Activated CD8-positive, alpha-beta memory T cell treated with anti-CD3 and anti-CD28 coated beads, Interleukin-2, amount 10 ng/mL, durations not matched to agents 7 days and 5 days (primary cell): ENCODE data around the gene EXOSC7. TPM values are rescaled to one million over a fixed set of nuclear protein-coding genes. Genes with fewer than 3 reads are reported as not detected.
A peak's percentile ranks its signal among the peaks of the same experiment; 100 is the strongest.

Experiments
- ATAC-seq: fragments of 150-1000 bp; cut with Tn5 transposase; one replicate; pipeline ENCODE4 v1.10.0; 2021; ENCODE audit warnings: moderate library complexity
- CTCF ChIA-PET: fragments of 350-600 bp; sonication (Branson Sonifier 250); formaldehyde crosslinking; loops from one replicate; lab custom pipeline; 2021; ENCODE audit warnings: antibody characterized with exemption; lab: Charles Lee
- DNase-seq: peaks from one replicate; pipeline ENCODE4 v3.0.0-alpha.2; 2020
- H3K27ac Mint-ChIP-seq: one replicate; pipeline ENCODE4 v1.8.0; 2021; ENCODE audit warnings: mild to moderate bottlenecking, mixed read lengths
- H3K27me3 Mint-ChIP-seq: one replicate; pipeline ENCODE4 v1.8.0; 2021; ENCODE audit warnings: mixed read lengths
- H3K36me3 Mint-ChIP-seq: one replicate; pipeline ENCODE4 v1.8.0; 2021; ENCODE audit warnings: mild to moderate bottlenecking, mixed read lengths
- H3K4me1 Mint-ChIP-seq: one replicate; pipeline ENCODE4 v1.8.0; 2021; ENCODE audit warnings: mixed read lengths
- H3K4me3 Mint-ChIP-seq: one replicate; pipeline ENCODE4 v1.8.0; 2021; ENCODE audit warnings: mild to moderate bottlenecking, moderate library complexity, mixed read lengths
- H3K9me3 Mint-ChIP-seq: one replicate; pipeline ENCODE4 v1.8.0; 2022; ENCODE audit warnings: low read depth, mixed read lengths
- total RNA-seq, 2 experiments: library from RNA; stranded (reverse); gene quantifications; one replicate each; pipeline ENCODE4 v1.2.3, GENCODE V29; 2021

EXOSC7 gene
- total RNA-seq, 2 experiments from 2014 or later: 51.3 to 66.1 TPM

GRCh38 chr3:44950275-44950734 is 25.7 kb upstream of the EXOSC7 start:
- Mint-ChIP-seq H3K4me1 (peaks cover 4% of the 10 kb centered on the region), H3K36me3 (peaks cover 4% of the 10 kb centered on the region), H3K4me3 (no peak overlapping the region), H3K27ac (no peak overlapping the region), H3K9me3 (no peaks in the 10 kb centered on the region), H3K27me3 (no peaks in the 10 kb centered on the region)
- ATAC-seq (no peak), DNase-seq (no peak)
- CTCF ChIA-PET: no interaction called here

- H3K27ac Mint-ChIP-seq: no peak overlapping the region
Observed at GRCh38 chr3:44952689-44953088, 23.4 kb upstream of the EXOSC7 start.

GRCh38 chr3:44954304-44954703 is 21.7 kb upstream of the EXOSC7 start:
- CTCF ChIA-PET: no interaction called here
- no peak for ATAC-seq
- Mint-ChIP-seq H3K27me3 (no peaks in the 10 kb centered on the region), H3K27ac (no peak overlapping the region), H3K36me3 (peaks cover 9% of the 10 kb centered on the region), H3K4me1 (peaks cover 9% of the 10 kb centered on the region), H3K9me3 (no peaks in the 10 kb centered on the region), H3K4me3 (no peak overlapping the region)
- DNase-seq: no peak

More at GRCh38 chr3:44952689-44953088, 23.4 kb upstream of the EXOSC7 start:
- no peak for DNase-seq
- CTCF ChIA-PET: no interaction called here
- Mint-ChIP-seq H3K4me1 (peaks cover 9% of the 10 kb centered on the region), H3K36me3 (peaks cover 7% of the 10 kb centered on the region), H3K27me3 (no peaks in the 10 kb centered on the region), H3K9me3 (no peaks in the 10 kb centered on the region), H3K4me3 (no peak overlapping the region)
- no peak for ATAC-seq

GRCh38 chr3:44954962-44955361 is 21.1 kb upstream of the EXOSC7 start:
- Mint-ChIP-seq H3K27me3 (no peaks in the 10 kb centered on the region), H3K36me3 (peaks cover 9% of the 10 kb centered on the region), H3K9me3 (no peaks in the 10 kb centered on the region), H3K27ac (no peak overlapping the region), H3K4me3 (no peak overlapping the region), H3K4me1 (peaks cover 9% of the 10 kb centered on the region)
- ATAC-seq: peak; percentile 49
- CTCF ChIA-PET: interaction anchor here (0.7 kb wide), 1 partner anchor 14 kb away, joined by 3 read pairs; no protein-coding TSS in a partner anchor
- DNase-seq: no peak

GRCh38 chr3:44955917-44956316 is 20.1 kb upstream of the EXOSC7 start:
- ATAC-seq: no peak
- CTCF ChIA-PET: no interaction called here
- peaks cover 14% of the 10 kb centered on the region for H3K4me1 Mint-ChIP-seq

GRCh38 chr3:44957986-44958385 is 18.1 kb upstream of the EXOSC7 start:
- H3K4me3 Mint-ChIP-seq: no peak overlapping the region
- peaks cover 17% of the 10 kb centered on the region for H3K4me1 Mint-ChIP-seq
- ATAC-seq (no peak), DNase-seq (no peak)
- H3K27ac Mint-ChIP-seq: no peak overlapping the region
- H3K36me3 Mint-ChIP-seq: peaks cover 8% of the 10 kb centered on the region
- no peaks in the 10 kb centered on the region for H3K27me3 Mint-ChIP-seq
- H3K9me3 Mint-ChIP-seq: no peaks in the 10 kb centered on the region
- CTCF ChIA-PET: no interaction called here

More at GRCh38 chr3:44955917-44956316, 20.1 kb upstream of the EXOSC7 start:
- Mint-ChIP-seq H3K9me3 (no peaks in the 10 kb centered on the region), H3K27ac (no peak overlapping the region), H3K36me3 (peaks cover 9% of the 10 kb centered on the region), H3K27me3 (no peaks in the 10 kb centered on the region), H3K4me3 (no peak overlapping the region)
- no peak for DNase-seq

DNA sequence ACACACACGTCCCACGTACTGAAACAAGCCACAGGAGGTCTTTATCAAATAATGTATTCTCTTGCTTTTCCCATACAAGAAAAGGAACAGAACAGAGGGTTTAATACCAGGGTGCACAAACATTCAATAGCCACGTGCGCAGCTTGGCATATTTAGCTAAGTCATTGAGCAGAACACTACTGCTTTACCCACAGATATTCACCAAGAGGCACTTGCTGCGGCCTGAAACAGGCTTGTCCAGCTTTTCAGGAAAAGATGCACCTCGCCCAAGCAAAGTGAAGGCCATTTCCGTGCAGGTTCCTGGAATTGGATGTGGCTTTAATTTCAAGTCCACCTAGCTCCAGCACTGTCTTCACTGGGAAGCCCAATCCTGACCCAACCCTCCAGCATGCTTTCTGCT is 17.7 kb upstream of the EXOSC7 start:
- Mint-ChIP-seq H3K27ac (no peak overlapping the region), H3K27me3 (no peaks in the 10 kb centered on the region), H3K9me3 (no peaks in the 10 kb centered on the region), H3K4me1 (peaks cover 17% of the 10 kb centered on the region), H3K4me3 (no peak overlapping the region), H3K36me3 (peaks cover 8% of the 10 kb centered on the region)
- CTCF ChIA-PET: no interaction called here
- DNase-seq: no peak
- no peak for ATAC-seq

DNA sequence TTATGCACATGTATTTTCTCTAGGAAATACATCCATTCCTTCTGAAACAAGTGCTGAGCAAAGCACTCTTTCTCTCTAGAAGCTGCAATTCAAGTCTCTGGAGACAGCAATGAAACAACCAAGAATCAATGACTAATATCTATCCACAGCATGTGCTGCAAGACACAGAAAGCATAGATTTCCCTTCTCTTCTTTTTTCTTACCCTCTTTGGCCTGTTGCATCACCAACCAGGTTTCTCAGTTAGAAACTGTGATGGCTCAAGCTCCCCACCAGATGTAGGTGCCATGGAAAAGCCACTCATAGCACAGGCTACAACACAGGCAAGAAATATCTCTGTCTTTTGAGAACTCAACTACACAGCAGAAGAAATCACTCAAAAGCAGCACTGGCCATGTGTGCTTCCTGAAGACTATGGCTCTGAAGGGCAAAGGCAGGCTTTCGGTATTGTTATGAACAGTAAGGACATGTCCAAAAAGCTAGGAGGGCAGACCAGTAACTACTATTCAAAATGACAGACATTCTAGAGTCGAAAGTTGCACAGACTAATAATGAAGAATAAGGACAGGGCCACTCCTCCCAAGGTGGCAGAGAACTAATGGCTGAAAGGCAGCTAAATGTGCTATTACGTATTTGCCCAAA is 15.5 kb upstream of the EXOSC7 start:
- no peak overlapping the region for H3K4me3 Mint-ChIP-seq
- no peaks in the 10 kb centered on the region for H3K9me3 Mint-ChIP-seq
- DNase-seq (no peak), ATAC-seq (no peak)
- CTCF ChIA-PET: no interaction called here
- H3K27me3 Mint-ChIP-seq: no peaks in the 10 kb centered on the region
- no peak overlapping the region for H3K27ac Mint-ChIP-seq
- H3K36me3 Mint-ChIP-seq: peaks cover 8% of the 10 kb centered on the region
- peaks cover 20% of the 10 kb centered on the region for H3K4me1 Mint-ChIP-seq

DNA sequence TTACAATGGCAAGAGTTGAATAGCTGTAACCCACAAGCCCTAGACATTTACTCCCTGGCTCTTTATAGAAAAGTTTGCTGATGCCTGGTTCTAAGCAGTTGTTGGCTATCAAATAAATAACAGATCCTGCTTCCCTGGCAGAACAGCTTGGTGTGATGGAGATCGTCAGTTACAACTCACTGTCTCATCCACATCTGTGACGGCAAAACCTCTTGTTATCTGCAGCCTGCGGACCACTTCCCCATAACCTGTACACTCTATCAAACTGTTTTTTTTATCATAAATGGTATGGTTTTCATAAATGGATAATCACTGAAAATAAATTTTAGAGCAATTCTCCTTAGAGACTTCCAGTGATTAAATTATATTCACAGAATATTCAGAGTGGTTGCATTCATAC is 14.2 kb upstream of the EXOSC7 start:
- no peak overlapping the region for H3K27ac Mint-ChIP-seq
- DNase-seq: no peak
- peaks cover 27% of the 10 kb centered on the region for H3K4me1 Mint-ChIP-seq
- peaks cover 11% of the 10 kb centered on the region for H3K36me3 Mint-ChIP-seq
- no peak overlapping the region for H3K4me3 Mint-ChIP-seq
- CTCF ChIA-PET: no interaction called here
- H3K9me3 Mint-ChIP-seq: no peaks in the 10 kb centered on the region
- H3K27me3 Mint-ChIP-seq: no peaks in the 10 kb centered on the region
- ATAC-seq: no peak

GRCh38 chr3:44962621-44963393 is 13.2 kb upstream of the EXOSC7 start:
- no peak for ATAC-seq
- CTCF ChIA-PET: no interaction called here
- Mint-ChIP-seq H3K4me1 (peaks cover 36% of the 10 kb centered on the region), H3K4me3 (no peak overlapping the region), H3K27me3 (no peaks in the 10 kb centered on the region), H3K36me3 (peaks cover 6% of the 10 kb centered on the region), H3K9me3 (no peaks in the 10 kb centered on the region), H3K27ac (no peak overlapping the region)
- DNase-seq: no peak

DNA sequence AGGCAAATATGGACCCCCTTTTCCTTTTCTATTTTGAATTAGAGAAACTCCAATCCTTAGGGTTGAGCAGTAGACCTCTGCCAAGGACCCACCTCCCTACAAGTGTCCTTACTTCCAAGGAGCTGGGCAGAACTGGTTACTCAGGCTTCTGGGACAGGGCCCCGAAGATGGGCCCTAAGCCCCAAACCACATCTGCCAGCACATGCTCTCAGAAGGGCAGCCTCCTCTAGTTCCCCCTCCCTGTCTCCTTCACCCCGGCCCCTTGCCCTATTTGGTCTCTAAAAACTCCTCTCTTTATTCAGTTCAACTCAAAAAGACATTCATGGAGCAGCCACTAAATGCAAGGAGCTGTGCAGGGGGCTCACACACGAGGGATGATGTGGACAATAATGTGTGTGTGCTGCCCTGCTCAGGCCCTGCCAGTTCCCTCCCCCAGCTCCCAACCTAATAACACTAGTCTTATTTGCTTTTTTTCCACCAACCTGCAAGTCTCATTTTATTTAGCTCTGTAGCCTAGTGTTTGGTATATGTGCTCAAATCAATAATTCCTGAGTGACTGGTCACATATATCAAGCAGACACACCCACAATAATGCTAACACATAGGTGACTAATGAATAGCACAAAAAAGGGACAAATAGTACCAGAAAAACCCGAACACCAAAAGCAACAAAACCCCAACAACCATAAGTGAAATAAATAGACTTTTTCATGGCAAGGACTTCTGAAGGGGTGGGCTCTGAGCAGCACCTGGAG is 12.3 kb upstream of the EXOSC7 start:
- CTCF ChIA-PET: no interaction called here
- Mint-ChIP-seq H3K4me1 (peaks cover 45% of the 10 kb centered on the region), H3K27ac (no peak overlapping the region)

GRCh38 chr3:44965165-44965564 is 10.9 kb upstream of the EXOSC7 start:
- Mint-ChIP-seq H3K4me3 (no peak overlapping the region), H3K27me3 (no peaks in the 10 kb centered on the region), H3K27ac (no peak overlapping the region), H3K9me3 (no peaks in the 10 kb centered on the region), H3K4me1 (peaks cover 59% of the 10 kb centered on the region), H3K36me3 (peaks cover 7% of the 10 kb centered on the region)
- DNase-seq (no peak), ATAC-seq (no peak)
- CTCF ChIA-PET: no interaction called here

More for the DNA sequence above, 12.3 kb upstream of the EXOSC7 start:
- H3K36me3 Mint-ChIP-seq: peaks cover 4% of the 10 kb centered on the region
- ATAC-seq: no peak
- H3K9me3 Mint-ChIP-seq: no peaks in the 10 kb centered on the region
- no peaks in the 10 kb centered on the region for H3K27me3 Mint-ChIP-seq
- no peak for DNase-seq
- H3K4me3 Mint-ChIP-seq: no peak overlapping the region

GRCh38 chr3:44966795-44967278 is 9.2 kb upstream of the EXOSC7 start:
- peaks cover 7% of the 10 kb centered on the region for H3K36me3 Mint-ChIP-seq
- H3K27ac Mint-ChIP-seq: peak overlapping the region; percentile 58
- H3K9me3 Mint-ChIP-seq: no peaks in the 10 kb centered on the region
- ATAC-seq (peak; percentile 63), DNase-seq (no peak)
- CTCF ChIA-PET: interaction anchor here (1.1 to 1.2 kb wide), 2 partner anchors 11 to 22 kb away, joined by 3 read pairs; no protein-coding TSS in a partner anchor
- H3K27me3 Mint-ChIP-seq: no peaks in the 10 kb centered on the region
- peaks cover 64% of the 10 kb centered on the region for H3K4me1 Mint-ChIP-seq
- H3K4me3 Mint-ChIP-seq: no peak overlapping the region
